Right forelimb (tissue), 1 donor: Measurements from ENCODE around the gene GHSR.

Experiments
- DNase-seq: peaks from one replicate; pipeline ENCODE4 v3.0.0-alpha.2; 2018

Gene GHSR

DNA sequence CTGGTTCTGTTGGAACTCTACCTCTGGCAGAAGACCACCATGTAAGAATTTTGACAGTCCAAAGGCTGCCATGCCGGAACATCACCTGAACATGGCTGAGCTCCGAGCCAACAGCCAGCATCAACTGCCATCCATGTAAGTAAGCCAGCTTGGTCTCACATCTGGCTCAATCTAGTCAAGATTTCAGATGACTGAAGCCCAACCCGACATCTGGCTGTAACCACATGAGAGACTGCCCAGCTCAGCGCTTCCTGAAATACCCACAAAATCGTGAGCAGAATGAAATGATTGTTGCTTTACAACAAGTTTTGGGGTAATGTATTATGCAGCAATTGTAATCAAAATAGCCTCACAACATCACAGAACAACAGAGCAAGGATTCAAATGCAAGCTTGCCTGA, 32.9 kb downstream of the GHSR start:
- DNase-seq, result no peak

DNA sequence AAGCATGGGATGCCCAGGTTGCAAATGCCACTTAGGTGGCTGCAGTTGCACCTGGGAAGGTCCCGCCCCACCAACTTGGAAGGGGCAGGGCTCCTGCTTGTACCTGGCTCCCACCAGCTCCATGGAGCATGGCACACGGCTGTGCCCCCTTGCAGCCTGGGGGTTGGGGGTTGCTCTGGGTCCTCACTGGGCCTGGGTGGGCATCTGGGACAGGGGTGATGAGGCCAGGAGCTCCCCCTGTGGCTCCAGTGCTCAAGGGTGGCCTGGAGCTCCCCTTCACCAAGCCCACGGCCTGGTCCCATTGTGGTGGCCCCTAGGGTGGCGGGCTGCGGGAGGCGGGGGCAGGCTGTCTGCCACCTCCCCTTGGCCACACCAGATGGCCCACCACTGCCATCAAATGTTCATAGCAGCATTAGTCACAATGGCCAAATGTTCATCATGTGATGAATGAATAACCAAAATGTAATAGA, 36.7 kb downstream of the GHSR start:
- no peak for DNase-seq

DNA sequence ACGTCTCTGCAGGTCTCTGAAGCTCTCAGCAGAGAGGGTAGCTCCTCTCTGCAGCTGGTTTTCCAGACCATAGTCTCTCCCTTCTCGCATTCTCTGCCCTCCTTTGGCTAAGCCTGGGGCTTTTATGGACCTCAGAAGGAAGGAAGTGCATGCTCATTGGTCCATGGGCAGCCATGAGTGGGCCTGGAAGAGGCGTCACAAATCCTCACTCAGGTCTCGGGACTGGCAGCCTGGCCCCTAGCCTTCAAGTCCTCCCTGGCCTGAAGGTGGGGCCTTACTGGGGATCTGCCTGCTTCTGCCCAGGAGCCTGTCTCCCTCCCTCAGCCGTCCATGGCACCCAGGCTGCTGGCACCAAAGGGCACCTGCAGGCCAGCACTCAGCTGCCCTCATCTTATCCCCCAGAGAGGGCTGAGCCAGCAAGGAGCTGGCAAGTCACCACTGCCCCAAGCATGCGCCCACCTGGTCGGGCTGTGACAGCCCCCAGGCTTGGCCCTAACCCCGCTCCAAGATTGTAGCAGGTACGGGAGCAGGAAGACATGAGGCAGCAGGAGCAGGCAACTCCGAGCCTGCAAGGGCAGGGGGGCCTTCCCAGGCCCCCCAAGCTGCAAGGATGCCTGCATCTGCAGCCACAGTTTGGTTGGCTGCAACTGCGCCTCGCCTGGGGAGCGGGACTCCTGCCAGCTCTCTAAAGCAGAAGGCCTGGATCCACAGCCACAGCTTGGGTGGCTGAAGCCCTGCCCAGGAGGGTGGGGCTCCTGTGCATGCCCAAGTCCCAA, 37.4 kb downstream of the GHSR start:
- no peak for DNase-seq

DNA sequence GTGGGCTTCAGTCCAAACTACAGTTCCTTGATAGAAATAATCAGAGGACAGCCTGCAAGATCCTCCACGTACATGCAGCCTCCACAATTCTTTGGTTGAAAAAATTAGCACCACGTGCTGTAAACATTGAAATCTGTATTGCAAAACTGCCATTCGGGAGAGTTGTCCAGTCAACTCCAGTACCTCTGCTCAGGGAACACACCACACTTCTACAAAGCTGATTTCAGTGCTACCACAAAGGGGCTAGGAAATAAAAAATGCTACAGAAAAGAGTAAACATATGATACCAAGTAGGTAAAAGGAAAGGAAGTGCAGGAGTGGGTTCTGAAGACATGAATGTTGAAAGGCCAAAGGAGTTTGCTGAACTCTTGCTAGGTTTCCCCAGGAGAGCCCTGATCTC, 40.4 kb downstream of the GHSR start:
- no peak for DNase-seq

DNA sequence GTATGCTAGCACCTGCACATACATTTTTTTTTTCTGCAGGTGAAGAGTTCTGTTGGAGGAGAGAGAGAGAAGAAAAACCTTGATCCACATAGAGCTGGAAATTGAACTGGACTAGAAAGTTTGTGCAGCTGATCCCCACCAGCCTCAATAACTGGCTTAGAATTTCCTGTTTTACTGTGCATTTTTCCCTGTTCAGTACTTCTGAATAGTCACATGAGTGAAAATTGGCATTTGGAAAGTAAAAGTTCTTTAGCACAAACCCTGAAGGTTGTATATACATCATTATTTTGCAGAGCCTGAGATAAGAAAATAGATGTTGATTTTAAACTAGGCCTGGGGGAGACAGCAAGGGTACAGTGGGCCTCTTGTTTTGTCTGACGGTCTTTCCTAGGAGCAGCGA, 42.3 kb downstream of the GHSR start:
- no peak for DNase-seq

DNA sequence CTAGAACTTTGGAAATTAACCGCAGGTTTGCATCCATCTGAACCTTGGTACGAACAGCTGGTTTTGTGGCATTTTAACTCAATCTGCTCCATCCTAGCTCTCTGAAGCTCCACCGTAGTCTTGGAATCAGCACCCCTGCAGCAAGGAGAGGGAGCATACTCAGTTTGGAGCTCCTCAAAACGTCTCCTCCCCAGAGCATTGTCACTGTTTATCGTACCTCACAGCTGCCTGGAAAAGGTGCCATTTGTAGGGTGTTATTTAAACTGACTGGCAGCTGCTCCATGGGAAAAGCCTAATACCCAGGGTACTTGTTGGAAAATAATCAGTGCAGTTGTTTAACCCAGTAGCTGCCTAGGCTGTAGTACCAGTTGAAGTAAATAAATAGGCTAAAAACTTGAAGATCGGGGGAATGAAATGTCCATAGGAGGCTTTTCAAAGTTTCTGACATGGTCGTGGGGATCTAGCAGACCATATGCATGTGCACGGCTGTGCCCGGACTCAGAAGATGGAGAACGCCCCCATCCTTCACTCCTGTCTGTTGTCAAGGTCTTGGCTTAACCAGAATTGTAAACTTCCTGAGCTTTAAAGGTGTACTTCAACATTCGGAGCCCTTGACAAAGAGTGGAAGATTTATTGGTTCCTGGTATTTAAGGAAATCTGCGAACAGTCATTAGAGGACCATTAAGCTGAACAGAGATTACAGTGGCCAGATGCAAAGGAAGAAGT, 43.9 kb downstream of the GHSR start:
- no peak for DNase-seq

DNA sequence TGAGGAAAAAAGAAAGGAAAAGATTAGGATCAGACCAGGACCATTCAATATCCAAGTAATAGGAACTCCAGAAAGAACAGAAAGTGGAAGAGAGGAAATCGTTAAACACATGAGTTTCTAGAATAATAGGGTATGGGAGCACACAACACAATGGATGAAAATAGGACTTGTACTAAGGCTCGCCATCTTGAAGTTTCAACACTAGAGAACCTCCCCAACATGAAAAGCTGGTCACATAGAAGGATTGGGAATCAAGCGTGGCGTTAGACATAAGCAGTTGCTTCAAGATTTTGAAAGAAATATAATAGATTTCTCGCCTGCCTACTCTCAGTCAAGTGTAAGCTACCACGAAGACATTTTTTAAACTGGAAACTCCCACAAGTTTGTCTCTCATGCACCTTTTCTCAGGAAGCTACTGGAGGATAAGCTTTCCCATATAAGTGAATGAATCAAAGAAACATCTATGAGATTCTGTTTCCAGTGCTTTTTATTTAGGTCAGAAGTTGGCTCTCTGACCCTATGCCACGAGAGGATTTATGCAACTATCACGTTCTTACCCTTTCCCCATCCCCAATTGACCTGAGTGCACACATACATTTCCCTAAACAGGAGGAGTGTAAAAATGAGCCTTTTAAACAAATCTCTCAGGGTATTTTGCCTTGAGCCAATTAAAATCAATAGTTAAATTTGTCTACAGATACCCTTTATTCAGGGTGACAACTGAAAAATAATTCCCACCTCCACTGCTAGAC, 45.2 kb downstream of the GHSR start:
- no peak for DNase-seq

DNA sequence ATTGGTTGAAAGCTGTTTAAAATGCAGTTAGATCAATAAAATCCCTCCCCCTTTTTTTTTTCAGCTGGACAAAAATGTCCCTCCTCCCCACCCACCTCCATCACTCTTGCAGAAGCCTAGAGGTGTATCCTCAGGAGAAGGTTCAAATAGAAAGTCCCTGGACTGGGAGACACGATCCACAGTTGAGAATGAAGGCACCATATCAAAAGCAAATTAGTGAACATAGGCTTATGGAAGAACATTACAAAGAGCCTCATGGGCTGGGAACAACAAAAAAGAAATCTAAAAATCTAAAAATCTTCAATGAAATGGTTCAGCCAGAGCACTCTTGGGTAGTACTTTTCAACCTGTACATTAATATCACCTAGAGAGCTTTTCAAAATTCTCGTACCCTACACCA, 46.2 kb downstream of the GHSR start:
- DNase-seq, result no peak

DNA sequence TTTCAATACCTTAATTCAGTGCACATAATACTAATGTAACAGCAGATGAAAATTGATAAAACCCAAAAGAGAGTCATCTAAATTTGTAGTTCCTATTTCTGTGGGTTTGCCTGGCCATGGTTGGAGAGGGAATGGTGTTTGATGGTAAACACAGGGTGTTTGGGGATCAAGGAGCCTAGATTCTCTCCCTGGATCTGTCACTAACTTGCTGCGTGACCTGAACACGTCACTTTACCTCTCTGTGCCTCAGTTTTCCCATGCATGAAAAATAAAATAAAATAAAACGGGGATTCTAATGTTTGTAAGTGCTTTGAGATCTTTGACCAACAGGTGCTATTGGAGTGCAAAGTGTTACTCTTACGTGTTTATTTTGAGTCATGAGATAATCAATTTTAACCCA, 49.8 kb downstream of the GHSR start:
- no peak for DNase-seq

DNA sequence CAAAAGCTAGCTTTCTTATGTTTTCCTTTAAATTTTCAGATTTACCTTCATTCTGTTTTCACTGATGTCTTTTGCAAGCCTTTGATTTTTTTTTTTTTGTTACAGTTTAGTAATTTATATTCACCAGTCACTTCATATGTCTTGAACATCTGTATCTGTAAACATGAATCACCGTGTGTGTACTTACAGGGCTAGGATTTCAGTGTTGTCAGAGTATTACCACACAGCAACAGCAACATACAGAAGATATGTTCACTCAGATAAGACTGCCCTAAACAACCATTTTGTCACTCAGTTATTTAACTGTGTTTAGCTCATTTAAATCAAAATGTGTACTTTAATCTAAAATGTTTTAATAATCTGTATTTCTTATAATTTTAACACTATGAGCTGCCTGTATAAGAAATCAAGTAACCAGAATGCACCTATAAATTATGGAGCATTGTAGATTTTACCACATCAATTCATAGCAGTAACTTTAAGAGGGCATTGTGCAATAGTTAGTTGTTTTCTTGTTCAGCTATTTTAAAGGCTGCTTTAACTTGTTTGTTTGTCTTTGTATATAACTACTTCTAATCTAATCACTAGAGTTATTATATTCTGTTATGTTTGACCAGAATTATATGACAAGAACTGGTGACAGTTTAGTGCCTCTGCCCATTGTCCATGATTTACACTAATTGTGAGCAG, 50.4 kb downstream of the GHSR start:
- no peak for DNase-seq

DNA sequence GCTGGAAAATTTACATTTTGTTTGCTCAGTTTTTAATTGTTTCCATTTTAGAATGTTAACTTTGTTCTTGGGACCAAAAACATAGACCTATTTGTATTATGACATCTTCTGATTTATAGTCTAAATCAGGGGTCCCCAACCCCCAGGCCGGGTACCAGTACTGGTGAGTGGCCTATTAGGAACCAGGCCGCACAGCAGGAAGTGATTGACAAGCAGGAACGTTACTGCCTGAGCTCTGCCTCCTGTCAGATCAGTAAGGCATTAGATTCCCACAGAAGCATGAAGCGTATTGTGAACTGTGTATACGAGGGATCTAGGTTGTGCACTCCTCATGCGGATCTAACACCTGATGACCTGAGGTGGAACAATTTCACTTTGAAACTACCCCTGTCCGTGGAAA, 51.9 kb downstream of the GHSR start:
- no peak for DNase-seq

DNA sequence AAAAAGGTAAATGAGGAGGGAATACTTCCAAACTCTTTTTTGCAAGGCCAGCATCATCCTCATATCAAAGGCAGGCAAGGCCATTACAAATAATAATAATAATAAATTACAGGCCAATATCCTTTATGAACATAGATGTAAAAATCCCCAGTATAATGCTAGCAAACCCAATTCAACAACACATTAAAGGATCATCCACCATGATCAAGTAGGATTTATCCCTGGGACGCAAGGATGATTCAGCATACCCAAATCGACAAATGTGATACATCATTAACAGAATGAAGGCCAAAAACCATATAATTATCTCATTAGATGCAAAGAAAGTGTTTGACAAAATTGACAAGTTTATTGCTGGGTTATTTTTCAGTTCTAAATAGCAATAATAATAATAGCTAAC, 53.6 kb downstream of the GHSR start:
- DNase-seq, result no peak
